Calu3 (cell line): ENCODE results near the gene IL36G. TPM values are rescaled to one million over a fixed set of nuclear protein-coding genes. Genes with fewer than 3 reads are reported as not detected.

Experiments used
- BruUV-seq: library from RNA; stranded (reverse); fragments of 400-500 nt; replicated peaks from 2 replicates; lab custom pipeline; 2021; lab: Mats Ljungman, UMichigan
- CTCF ChIA-PET: fragments of 300-600 bp; sonication (Branson Sonifier 250); formaldehyde crosslinking; loops from one replicate; lab custom pipeline; 2022; ENCODE audit warnings: antibody characterized with exemption; lab: Charles Lee
- DNase-seq: peaks from one replicate; pipeline ENCODE4 v3.0.0; 2022
- H3K27ac Mint-ChIP-seq: one replicate; pipeline ENCODE4 v1.8.0; 2022; ENCODE audit warnings: mixed read lengths; ENCODE audit not compliant: unreplicated experiment
- H3K27me3 Mint-ChIP-seq: one replicate; pipeline ENCODE4 v1.8.0; 2022; ENCODE audit warnings: mixed read lengths; ENCODE audit not compliant: unreplicated experiment
- H3K36me3 Mint-ChIP-seq: one replicate; pipeline ENCODE4 v1.8.0; 2022; ENCODE audit warnings: mild to moderate bottlenecking, moderate library complexity, mixed read lengths; ENCODE audit not compliant: insufficient read depth, unreplicated experiment
- H3K4me1 Mint-ChIP-seq: one replicate; pipeline ENCODE4 v1.8.0; 2022; ENCODE audit warnings: mild to moderate bottlenecking, low read depth, mixed read lengths; ENCODE audit not compliant: unreplicated experiment
- H3K4me3 Mint-ChIP-seq: one replicate; pipeline ENCODE4 v1.8.0; 2022; ENCODE audit warnings: mild to moderate bottlenecking, low read depth, moderate library complexity, mixed read lengths; ENCODE audit not compliant: unreplicated experiment
- H3K9me3 Mint-ChIP-seq: one replicate; pipeline ENCODE4 v1.8.0; 2022; ENCODE audit warnings: low read depth, mixed read lengths; ENCODE audit not compliant: unreplicated experiment
- CTCF ChIP-seq: fragments of 200-600 bp; IDR thresholded peaks from one replicate; pipeline ENCODE4 v1.8.0; 2022; ENCODE audit warnings: antibody characterized with exemption; ENCODE audit not compliant: unreplicated experiment
- intact Hi-C: fragments of 100-400 bp; cut with micrococcal nuclease; formaldehyde crosslinking; loops from one replicate; pipeline ENCODE4 v1.10.0; 2022; ENCODE audit not compliant: unreplicated experiment
- total RNA-seq: library from RNA; stranded (reverse); gene quantifications from 2 replicates; pipeline ENCODE4 v1.2.3, GENCODE V29; 2022

The IL36G gene
- total RNA-seq, 1 experiment from 2014 or later, result 0.38 TPM

DNA sequence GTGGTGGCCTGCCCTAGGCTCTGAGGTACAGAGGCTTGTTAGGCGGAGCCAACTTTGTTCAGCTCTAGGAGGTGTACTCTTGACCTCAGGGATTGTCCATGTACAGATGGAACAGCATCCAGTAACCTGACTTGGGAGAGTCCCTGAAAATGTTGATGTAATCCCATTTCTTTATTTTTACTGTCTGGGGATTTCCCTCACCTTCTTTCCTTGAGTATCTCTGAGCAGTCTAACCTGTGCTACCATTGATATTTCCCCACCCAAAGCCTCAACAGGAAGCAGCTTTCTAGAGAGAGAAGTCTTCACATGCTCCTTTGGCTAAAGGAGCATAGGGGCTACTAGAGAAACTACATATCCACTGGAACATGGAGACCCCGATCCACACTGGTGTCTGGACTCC lies 37.8 kb downstream of the IL36G start:
- TF ChIP-seq CTCF, result no peak
- Mint-ChIP-seq H3K4me1 (peaks cover 6% of the 10 kb centered on the region), H3K4me3 (no peak overlapping the region), H3K36me3 (peaks cover 4% of the 10 kb centered on the region), H3K27ac (no peak overlapping the region), H3K27me3 (peaks cover 17% of the 10 kb centered on the region), H3K9me3 (peaks cover 12% of the 10 kb centered on the region)
- no peak for DNase-seq
- CTCF ChIA-PET, result no interaction called here
- intact Hi-C loops, result no loop called here
- BruUV-seq, result no TSS peak

- Mint-ChIP-seq H3K27ac (no peak overlapping the region), H3K4me3 (no peak overlapping the region), H3K36me3 (no peaks in the 10 kb centered on the region), H3K27me3 (peaks cover 21% of the 10 kb centered on the region), H3K9me3 (peaks cover 12% of the 10 kb centered on the region), H3K4me1 (no peaks in the 10 kb centered on the region)
- CTCF ChIA-PET, result no interaction called here
- no peak for DNase-seq
- intact Hi-C loops, result no loop called here
- no TSS peak for BruUV-seq
- no peak for TF ChIP-seq CTCF
Observed at GRCh38 chr2:113018509-113018908, 40.7 kb downstream of the IL36G start.

DNA sequence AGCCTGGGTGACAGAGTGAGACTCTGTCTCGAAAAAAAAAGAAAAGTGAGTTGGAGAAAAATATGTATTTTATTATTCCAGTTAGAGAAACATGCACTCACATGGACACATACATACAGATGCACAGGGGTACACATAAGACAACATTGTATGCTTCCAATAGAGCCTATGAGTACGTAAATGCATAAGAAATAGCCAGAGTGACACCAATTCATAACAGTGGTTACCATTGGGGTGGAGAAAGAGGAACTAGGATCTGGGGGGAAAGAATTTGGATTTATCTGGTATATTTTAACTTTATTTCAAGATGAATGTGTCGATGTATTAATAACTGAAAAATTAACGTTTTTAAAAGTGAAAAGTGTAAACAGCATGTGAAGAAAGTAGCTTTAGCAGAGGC lies 43.5 kb downstream of the IL36G start:
- TF ChIP-seq CTCF, result no peak
- BruUV-seq, result no TSS peak
- H3K4me1 Mint-ChIP-seq, result no peaks in the 10 kb centered on the region
- H3K4me3 Mint-ChIP-seq, result no peak overlapping the region
- no peaks in the 10 kb centered on the region for H3K36me3 Mint-ChIP-seq
- H3K27ac Mint-ChIP-seq, result no peak overlapping the region
- peaks cover 17% of the 10 kb centered on the region for H3K9me3 Mint-ChIP-seq
- CTCF ChIA-PET, result no interaction called here
- DNase-seq, result no peak
- intact Hi-C loops, result no loop called here
- H3K27me3 Mint-ChIP-seq, result peaks cover 49% of the 10 kb centered on the region

GRCh38 chr2:113024764-113025163 lies 47.0 kb downstream of the IL36G start:
- Mint-ChIP-seq H3K27ac (no peak overlapping the region), H3K4me1 (no peaks in the 10 kb centered on the region), H3K27me3 (peaks cover 66% of the 10 kb centered on the region), H3K36me3 (no peaks in the 10 kb centered on the region), H3K9me3 (peaks cover 6% of the 10 kb centered on the region), H3K4me3 (no peak overlapping the region)
- no TSS peak for BruUV-seq
- intact Hi-C loops, result no loop called here
- CTCF ChIA-PET, result no interaction called here
- no peak for TF ChIP-seq CTCF
- no peak for DNase-seq
